HCT116 (cell line): Measurements from ENCODE around the gene SPG11.
"Not testable (repeated sequence)": the region's sequence is repeated elsewhere in the genome, so short reads cannot be mapped to it uniquely, and the experiment has no call there.

Experiments
- POLR2A ChIP-seq: IDR thresholded peaks from 2 replicates; pipeline ENCODE4 v1.7.0; 2011; ENCODE audit warnings: borderline replicate concordance; ENCODE audit not compliant: insufficient read depth, insufficient read length; ENCODE audit errors: extremely low read depth
- POLR2AphosphoS5 ChIP-seq: IDR thresholded peaks from 2 replicates; pipeline ENCODE4 v1.6.1; 2011; ENCODE audit warnings: mild to moderate bottlenecking, low read depth, low read length, moderate library complexity
- ZNF274 ChIP-seq: fragments of 200-500 bp; sonication (Bioruptor generic); IDR thresholded peaks from 2 replicates; pipeline ENCODE4 v1.6.1; 2014; ENCODE audit warnings: mild to moderate bottlenecking, low read depth, low read length, inconsistent platforms

GRCh38 chr15:44625286-44625685 lies 38.2 kb downstream of the SPG11 start:
- TF ChIP-seq ZNF274, POLR2A, POLR2AphosphoS5: not testable (repeated sequence)
